ENCODE results near the gene TBC1D8. TPM values are rescaled to one million over a fixed set of nuclear protein-coding genes. Genes with fewer than 3 reads are reported as not detected.

The TBC1D8 gene
- total and polyA plus RNA-seq, 9 of the 15 experiments (the other 6 are each of a cell fraction or from before 2014, with no cell fraction given) = 0.36 to 1.3 (median 0.82) TPM

DNA sequence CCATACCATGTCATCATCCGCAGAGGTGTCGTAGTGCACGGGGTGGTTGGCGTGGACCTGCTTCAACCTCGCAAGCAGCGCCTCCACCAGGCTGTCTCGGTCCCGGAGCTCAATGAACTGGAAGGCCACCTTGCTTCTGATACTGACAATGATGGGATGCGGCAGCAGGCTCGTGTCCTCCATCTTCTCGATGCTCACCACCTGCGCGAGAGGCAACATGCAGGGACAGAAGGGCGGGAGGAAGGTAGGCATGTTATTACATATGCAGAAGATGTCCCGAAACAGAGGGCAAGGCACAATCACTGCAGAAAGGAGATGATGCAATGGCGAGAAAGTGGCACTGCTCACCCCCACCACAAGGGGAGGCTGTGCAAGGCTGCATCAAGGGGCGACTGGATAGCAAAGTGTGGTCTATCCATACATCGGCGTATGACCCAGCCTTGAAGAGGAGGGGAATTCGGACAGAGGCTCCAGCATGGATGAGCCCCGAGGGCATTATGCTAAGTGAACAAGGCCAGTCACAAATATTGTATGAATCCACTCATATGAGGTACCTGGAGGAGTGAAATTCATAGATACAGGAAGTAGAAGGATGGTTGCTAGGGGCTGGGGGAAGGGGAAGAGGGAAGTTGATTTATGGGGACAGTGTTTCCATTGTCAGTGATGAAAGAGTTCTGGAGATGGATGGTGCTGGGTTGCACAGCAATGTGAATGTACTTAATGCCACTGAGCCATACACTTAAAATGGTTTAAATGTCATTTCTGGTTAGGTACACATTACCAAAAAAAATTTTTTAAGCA, 112.5 kb downstream of the TBC1D8 start (continued):
- no peak for TF ChIP-seq ZNF518B (CRISPR knock-in tag; IDR thresholded peaks at IDR 0.05)
- no peak for TF ChIP-seq BDP1 (IDR thresholded peaks at IDR 0.05; ENCODE audit: insufficient read depth, insufficient read length)
- TF ChIP-seq, protein P1, sequence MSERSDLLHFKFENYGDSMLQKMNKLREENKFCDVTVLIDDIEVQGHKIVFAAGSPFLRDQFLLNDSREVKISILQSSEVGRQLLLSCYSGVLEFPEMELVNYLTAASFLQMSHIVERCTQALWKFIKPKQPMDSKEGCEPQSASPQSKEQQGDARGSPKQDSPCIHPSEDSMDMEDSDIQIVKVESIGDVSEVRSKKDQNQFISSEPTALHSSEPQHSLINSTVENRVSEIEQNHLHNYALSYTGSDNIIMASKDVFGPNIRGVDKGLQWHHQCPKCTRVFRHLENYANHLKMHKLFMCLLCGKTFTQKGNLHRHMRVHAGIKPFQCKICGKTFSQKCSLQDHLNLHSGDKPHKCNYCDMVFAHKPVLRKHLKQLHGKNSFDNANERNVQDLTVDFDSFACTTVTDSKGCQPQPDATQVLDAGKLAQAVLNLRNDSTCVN (CRISPR knock-in tag; IDR thresholded peaks at IDR 0.05) = no peak
- TF ChIP-seq, protein P2, sequence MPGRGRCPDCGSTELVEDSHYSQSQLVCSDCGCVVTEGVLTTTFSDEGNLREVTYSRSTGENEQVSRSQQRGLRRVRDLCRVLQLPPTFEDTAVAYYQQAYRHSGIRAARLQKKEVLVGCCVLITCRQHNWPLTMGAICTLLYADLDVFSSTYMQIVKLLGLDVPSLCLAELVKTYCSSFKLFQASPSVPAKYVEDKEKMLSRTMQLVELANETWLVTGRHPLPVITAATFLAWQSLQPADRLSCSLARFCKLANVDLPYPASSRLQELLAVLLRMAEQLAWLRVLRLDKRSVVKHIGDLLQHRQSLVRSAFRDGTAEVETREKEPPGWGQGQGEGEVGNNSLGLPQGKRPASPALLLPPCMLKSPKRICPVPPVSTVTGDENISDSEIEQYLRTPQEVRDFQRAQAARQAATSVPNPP (IDR thresholded peaks at IDR 0.05; ENCODE audit: borderline replicate concordance, insufficient read depth, insufficient read length) = no peak
- TF ChIP-seq PCBP2 (IDR thresholded peaks at IDR 0.05; ENCODE audit: low read depth, low read length, poor library complexity, severe bottlenecking) = no peak
- peak; percentile 57 for TF ChIP-seq CXXC5 (CRISPR knock-in tag; IDR thresholded peaks at IDR 0.05)
- no peak for TF ChIP-seq ZNF785 (CRISPR knock-in tag; IDR thresholded peaks at IDR 0.05)
- TF ChIP-seq PRPF4 (IDR thresholded peaks at IDR 0.05; ENCODE audit: insufficient read depth, low read depth, low read length, poor library complexity, severe bottlenecking) = no peak
- no peak for TF ChIP-seq ATF2 (CRISPR knock-in tag; IDR thresholded peaks at IDR 0.05)
- no peak for TF ChIP-seq POLR3G (IDR thresholded peaks at IDR 0.05; ENCODE audit: extremely low read depth, insufficient read length, insufficient replicate concordance)
- no peak for TF ChIP-seq SMAD1 (IDR thresholded peaks at IDR 0.05; ENCODE audit: low read depth, low read length, partially characterized antibody)
- TF ChIP-seq, protein P3, sequence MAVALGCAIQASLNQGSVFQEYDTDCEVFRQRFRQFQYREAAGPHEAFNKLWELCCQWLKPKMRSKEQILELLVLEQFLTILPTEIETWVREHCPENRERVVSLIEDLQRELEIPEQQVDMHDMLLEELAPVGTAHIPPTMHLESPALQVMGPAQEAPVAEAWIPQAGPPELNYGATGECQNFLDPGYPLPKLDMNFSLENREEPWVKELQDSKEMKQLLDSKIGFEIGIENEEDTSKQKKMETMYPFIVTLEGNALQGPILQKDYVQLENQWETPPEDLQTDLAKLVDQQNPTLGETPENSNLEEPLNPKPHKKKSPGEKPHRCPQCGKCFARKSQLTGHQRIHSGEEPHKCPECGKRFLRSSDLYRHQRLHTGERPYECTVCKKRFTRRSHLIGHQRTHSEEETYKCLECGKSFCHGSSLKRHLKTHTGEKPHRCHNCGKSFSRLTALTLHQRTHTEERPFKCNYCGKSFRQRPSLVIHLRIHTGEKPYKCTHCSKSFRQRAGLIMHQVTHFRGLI (CRISPR knock-in tag; IDR thresholded peaks at IDR 0.05) = no peak; the same call in 1 of the 2 replicates
- TF ChIP-seq CEBPB (tag; IDR thresholded peaks at IDR 0.05) = peak; percentile 96
- TF ChIP-seq BRD9 (IDR thresholded peaks at IDR 0.05; ENCODE audit: low read depth, partially characterized antibody) = no peak
- TF ChIP-seq, protein P4, sequence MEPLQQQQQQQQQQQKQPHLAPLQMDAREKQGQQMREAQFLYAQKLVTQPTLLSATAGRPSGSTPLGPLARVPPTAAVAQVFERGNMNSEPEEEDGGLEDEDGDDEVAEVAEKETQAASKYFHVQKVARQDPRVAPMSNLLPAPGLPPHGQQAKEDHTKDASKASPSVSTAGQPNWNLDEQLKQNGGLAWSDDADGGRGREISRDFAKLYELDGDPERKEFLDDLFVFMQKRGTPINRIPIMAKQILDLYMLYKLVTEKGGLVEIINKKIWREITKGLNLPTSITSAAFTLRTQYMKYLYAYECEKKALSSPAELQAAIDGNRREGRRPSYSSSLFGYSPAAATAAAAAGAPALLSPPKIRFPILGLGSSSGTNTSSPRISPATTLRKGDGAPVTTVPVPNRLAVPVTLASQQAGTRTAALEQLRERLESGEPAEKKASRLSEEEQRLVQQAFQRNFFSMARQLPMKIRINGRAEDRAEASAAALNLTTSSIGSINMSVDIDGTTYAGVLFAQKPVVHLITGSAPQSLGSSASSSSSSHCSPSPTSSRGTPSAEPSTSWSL (CRISPR knock-in tag; IDR thresholded peaks at IDR 0.05; ENCODE audit: borderline replicate concordance) = no peak
- TF ChIP-seq ZNF253 (CRISPR knock-in tag; conservative IDR thresholded peaks at IDR 0.05) = no peak

All from K562 (cell line).